Measurements from ENCODE around the gene SULT1C2. TPM values are rescaled to one million over a fixed set of nuclear protein-coding genes. Genes with fewer than 3 reads are reported as not detected.
"Not testable (repeated sequence)": the region's sequence is repeated elsewhere in the genome, so short reads cannot be mapped to it uniquely, and the experiment has no call there.

Gene SULT1C2
- total RNA-seq, 4 donors from 2014 or later, result 1.3 to 2.0 TPM; not detected in 2

DNA sequence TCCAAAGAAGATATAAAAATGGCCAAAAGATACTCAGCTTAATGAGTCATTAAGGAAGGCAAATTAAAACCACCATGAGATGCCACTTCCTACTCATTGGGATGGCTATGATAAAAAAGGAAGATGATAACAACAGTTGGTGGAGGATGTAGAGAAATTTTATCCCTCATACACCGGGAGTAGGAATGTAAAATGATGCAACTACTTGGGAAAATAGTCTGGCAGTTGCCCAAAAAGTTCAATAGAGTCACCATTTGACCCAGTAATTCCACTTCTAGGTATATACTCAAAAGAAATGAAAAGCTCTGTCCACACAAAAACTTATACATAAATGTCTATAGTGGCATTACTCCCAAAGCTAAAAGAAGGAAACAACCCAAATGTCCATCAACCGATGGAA, 10.1 kb upstream of the SULT1C2 start:
- no peaks in the 10 kb centered on the region for H3K9me3 ChIP-seq
- H3K4me1 ChIP-seq, result no peaks in the 10 kb centered on the region
- DNase-seq (ENCODE audit: low spot score in 2 of 2), result no peak
- no peak overlapping the region for H3K27ac ChIP-seq
- H3K4me3 ChIP-seq, result no peak overlapping the region
- TF ChIP-seq EP300 (IDR thresholded peaks at IDR 0.05), result no peak
- TF ChIP-seq POLR2A (IDR thresholded peaks at IDR 0.05), result no peak
- TF ChIP-seq, protein P1, sequence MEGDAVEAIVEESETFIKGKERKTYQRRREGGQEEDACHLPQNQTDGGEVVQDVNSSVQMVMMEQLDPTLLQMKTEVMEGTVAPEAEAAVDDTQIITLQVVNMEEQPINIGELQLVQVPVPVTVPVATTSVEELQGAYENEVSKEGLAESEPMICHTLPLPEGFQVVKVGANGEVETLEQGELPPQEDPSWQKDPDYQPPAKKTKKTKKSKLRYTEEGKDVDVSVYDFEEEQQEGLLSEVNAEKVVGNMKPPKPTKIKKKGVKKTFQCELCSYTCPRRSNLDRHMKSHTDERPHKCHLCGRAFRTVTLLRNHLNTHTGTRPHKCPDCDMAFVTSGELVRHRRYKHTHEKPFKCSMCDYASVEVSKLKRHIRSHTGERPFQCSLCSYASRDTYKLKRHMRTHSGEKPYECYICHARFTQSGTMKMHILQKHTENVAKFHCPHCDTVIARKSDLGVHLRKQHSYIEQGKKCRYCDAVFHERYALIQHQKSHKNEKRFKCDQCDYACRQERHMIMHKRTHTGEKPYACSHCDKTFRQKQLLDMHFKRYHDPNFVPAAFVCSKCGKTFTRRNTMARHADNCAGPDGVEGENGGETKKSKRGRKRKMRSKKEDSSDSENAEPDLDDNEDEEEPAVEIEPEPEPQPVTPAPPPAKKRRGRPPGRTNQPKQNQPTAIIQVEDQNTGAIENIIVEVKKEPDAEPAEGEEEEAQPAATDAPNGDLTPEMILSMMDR (IDR thresholded peaks at IDR 0.05), result no peak
- H3K36me3 ChIP-seq, result no peaks in the 10 kb centered on the region
- H3K27me3 ChIP-seq, result no peaks in the 10 kb centered on the region
- 64 to 69% methylated on average over 2 of the region's 2 CpGs for WGBS, 2 donors

DNA sequence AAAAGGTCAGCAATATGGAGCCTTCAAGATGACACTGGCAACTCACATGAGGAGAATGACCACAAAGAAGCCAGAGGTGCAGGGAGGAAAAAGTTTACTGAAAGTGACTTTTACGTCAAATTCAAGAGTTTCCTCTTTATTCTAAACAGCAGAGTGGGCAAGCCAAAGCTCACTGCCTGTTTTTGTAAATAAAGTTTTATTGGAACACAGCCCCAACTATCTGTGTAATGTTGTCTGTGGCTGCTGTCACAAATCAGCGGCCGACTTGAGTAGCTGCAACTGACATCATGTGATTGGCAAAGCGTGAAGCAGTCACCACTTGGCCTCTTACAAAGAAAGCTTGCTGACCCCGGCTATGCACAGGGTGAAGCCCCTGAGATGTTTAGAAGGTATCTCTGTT, 9.2 kb upstream of the SULT1C2 start:
- no peaks in the 10 kb centered on the region for H3K36me3 ChIP-seq
- no peak for DNase-seq (ENCODE audit: low spot score in 2 of 2)
- no peaks in the 10 kb centered on the region for H3K4me1 ChIP-seq
- 84 to 89% methylated on average over 5 of the region's 5 CpGs for WGBS, 2 donors
- no peaks in the 10 kb centered on the region for H3K27me3 ChIP-seq
- no peak overlapping the region for H3K27ac ChIP-seq
- no peak overlapping the region for H3K4me3 ChIP-seq
- TF ChIP-seq EP300 (IDR thresholded peaks at IDR 0.05) (no peak), POLR2A (IDR thresholded peaks at IDR 0.05) (no peak)
- TF ChIP-seq, protein P1 (IDR thresholded peaks at IDR 0.05), result no peak
- no peaks in the 10 kb centered on the region for H3K9me3 ChIP-seq

DNA sequence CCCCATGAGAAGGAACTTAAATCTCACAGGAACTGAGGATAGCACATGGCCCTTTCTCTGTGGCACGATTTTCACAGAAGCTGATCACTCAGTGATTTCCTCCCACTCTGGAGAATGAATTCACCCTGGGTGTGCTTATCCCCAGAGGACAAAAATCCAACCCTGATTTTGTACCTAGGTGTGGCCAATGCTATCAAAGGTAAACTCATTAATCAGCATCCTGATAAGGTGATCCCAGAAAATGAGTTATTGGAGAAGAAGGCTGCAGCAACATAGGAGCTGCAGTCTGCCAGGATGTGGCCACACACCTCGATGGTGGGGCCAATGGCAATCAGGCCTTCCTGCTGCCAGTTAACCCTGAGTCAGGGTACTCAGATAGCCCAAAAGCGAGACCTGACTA, 8.2 kb upstream of the SULT1C2 start:
- no peaks in the 10 kb centered on the region for H3K27me3 ChIP-seq
- no peak overlapping the region for H3K27ac ChIP-seq
- H3K36me3 ChIP-seq, result no peaks in the 10 kb centered on the region
- 66 to 72% methylated on average over 3 of the region's 3 CpGs for WGBS, 2 donors
- no peaks in the 10 kb centered on the region for H3K4me1 ChIP-seq
- no peak overlapping the region for H3K4me3 ChIP-seq
- TF ChIP-seq, protein P1 (IDR thresholded peaks at IDR 0.05), result no peak
- no peak for TF ChIP-seq POLR2A (IDR thresholded peaks at IDR 0.05)
- no peak for TF ChIP-seq EP300 (IDR thresholded peaks at IDR 0.05)
- DNase-seq (ENCODE audit: low spot score in 2 of 2), result no peak
- no peaks in the 10 kb centered on the region for H3K9me3 ChIP-seq

DNA sequence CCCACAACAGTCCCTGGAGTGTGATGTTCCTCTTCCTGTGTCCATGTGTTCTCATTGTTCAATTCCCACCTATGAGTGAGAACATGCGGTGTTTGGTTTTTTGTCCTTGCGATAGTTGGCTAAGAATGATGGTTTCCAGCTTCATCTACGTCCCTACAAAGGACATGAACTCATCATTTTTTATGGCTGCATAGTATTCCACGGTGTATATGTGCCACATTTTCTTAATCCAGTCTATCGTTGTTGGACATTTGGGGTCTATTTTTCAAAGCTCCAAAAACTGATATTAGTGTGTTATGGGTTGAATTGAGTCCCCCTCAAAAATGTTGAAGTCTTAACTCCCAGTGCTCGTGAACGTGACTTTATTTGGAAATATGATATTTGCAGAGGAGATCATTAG, 4.1 kb upstream of the SULT1C2 start:
- not testable (repeated sequence) for H3K36me3 ChIP-seq; H3K9me3 ChIP-seq; H3K4me3 ChIP-seq; H3K4me1 ChIP-seq; DNase-seq (ENCODE audit: low spot score in 2 of 2); H3K27me3 ChIP-seq; H3K27ac ChIP-seq
- WGBS, 2 donors, result 91 to 95% methylated on average over 7 of the region's 7 CpGs

DNA sequence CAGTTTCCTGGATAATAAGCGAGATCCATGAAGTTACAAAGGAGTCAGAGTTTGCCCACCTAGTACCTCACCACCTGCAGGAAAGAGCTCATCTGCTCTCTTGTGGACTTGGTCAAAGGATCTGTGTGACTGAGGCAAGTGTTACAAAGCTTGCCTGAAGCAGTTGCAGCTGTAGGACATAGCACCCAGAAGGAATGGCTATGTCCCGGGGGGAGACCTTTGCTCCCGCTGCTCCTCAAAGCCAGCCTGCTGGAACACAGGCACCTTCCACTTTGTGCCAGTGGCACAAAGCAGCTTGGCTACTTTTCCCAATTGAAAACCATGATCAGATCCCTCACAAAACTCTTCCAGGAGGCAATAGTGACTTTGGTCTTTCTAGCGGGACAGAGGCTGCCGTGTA, 3.1 kb upstream of the SULT1C2 start:
- Histone ChIP-seq H3K4me3 (no peak overlapping the region), H3K36me3 (no peaks in the 10 kb centered on the region), H3K27ac (no peak overlapping the region), H3K27me3 (no peaks in the 10 kb centered on the region), H3K4me1 (no peaks in the 10 kb centered on the region), H3K9me3 (no peaks in the 10 kb centered on the region)
- no peak for DNase-seq (ENCODE audit: low spot score in 2 of 2)
- WGBS, 2 donors, result 92 to 95% methylated on average over 5 of the region's 5 CpGs
- TF ChIP-seq POLR2A (IDR thresholded peaks at IDR 0.05), result no peak
- TF ChIP-seq EP300 (IDR thresholded peaks at IDR 0.05), result no peak
- TF ChIP-seq, protein P1 (IDR thresholded peaks at IDR 0.05), result no peak

DNA sequence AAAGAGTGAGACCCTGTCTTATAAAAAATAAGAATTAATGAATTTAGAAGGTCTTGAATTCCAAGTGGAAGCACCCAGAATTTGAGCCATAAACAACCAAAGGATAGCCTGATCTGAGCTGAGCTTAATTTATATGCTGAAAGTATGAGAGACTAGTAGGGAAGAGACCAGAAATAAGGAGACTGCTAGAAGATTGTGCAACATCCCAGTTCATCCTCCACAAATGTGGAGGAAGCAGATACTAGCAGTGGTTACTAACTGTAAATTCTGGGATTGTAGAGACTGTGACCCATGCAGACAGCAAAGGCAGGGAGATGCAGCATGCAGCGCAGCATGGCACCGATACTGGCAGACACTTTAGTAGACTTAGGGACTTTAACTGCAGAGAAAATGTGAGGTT, 1.5 kb upstream of the SULT1C2 start:
- TF ChIP-seq EP300 (IDR thresholded peaks at IDR 0.05) (no peak), POLR2A (IDR thresholded peaks at IDR 0.05) (no peak)
- TF ChIP-seq, protein P1 (IDR thresholded peaks at IDR 0.05), result no peak
- no peak for DNase-seq (ENCODE audit: low spot score in 2 of 2)
- H3K4me1 ChIP-seq, result no peaks in the 10 kb centered on the region
- H3K4me3 ChIP-seq, result no peak overlapping the region
- H3K36me3 ChIP-seq, result no peaks in the 10 kb centered on the region
- no peaks in the 10 kb centered on the region for H3K9me3 ChIP-seq
- WGBS, 2 donors, result 93 to 94% methylated on average over 2 of the region's 2 CpGs
- H3K27me3 ChIP-seq, result no peaks in the 10 kb centered on the region
- no peak overlapping the region for H3K27ac ChIP-seq
